K562 (cell line): ENCODE results near the gene METTL3. TPM values are rescaled to one million over a fixed set of nuclear protein-coding genes. Genes with fewer than 3 reads are reported as not detected.
A peak's percentile ranks its signal among the peaks of the same experiment; 100 is the strongest.

ENCODE experiments used
- DNMT1 ChIP-seq: fragments of 450-650 bp; IDR thresholded peaks from 2 replicates; pipeline ENCODE4 v1.6.1; 2016; ENCODE audit warnings: antibody characterized with exemption, mild to moderate bottlenecking
- FOXA1 ChIP-seq: fragments of 450-650 bp; IDR thresholded peaks from 2 replicates; pipeline ENCODE4 v1.6.1; 2016; ENCODE audit warnings: mild to moderate bottlenecking, borderline replicate concordance
- HDAC1 ChIP-seq, 2 experiments: fragments of 450-650 bp; IDR thresholded peaks; 2 replicates each; pipeline ENCODE4 v1.6.1; 2016 to 2017; ENCODE audit warnings: inconsistent platforms in 1 of 2, mild to moderate bottlenecking in 1 of 2, moderate library complexity in 1 of 2
- HNRNPH1 ChIP-seq: fragments of 200-400 bp; formaldehyde crosslinking; optimal IDR thresholded peaks from 2 replicates; pipeline ENCODE3; 2017; ENCODE audit warnings: low read depth, mild to moderate bottlenecking, low read length, moderate library complexity
- HOXB6 ChIP-seq: fragments of 250-450 bp; sonication (Bioruptor Pico); IDR thresholded peaks from 2 replicates; pipeline ENCODE4 v1.5.1; 2022; ENCODE audit warnings: mild to moderate bottlenecking, borderline replicate concordance
- KAT2B ChIP-seq: IDR thresholded peaks from one replicate; pipeline ENCODE4 v1.6.1; 2012; ENCODE audit warnings: low read depth, mild to moderate bottlenecking, control low read depth, inconsistent platforms, low read length, moderate library complexity
- KDM5B ChIP-seq: fragments of 200-600 bp; sonication (generic); IDR thresholded peaks from 2 replicates; pipeline ENCODE4 v1.6.1; 2012; ENCODE audit warnings: low read depth, mild to moderate bottlenecking, moderate library complexity, low read length, control low read depth, inconsistent platforms; ENCODE audit not compliant: insufficient replicate concordance
- LEF1 ChIP-seq: fragments of 450-650 bp; IDR thresholded peaks from 2 replicates; pipeline ENCODE4 v1.6.1; 2016; ENCODE audit warnings: mild to moderate bottlenecking
- NR4A1 ChIP-seq, 2 experiments: fragments of 250-450 bp in 1 of 2; fragments of 450-650 bp in 1 of 2; sonication (Bioruptor Pico) in 1 of 2; IDR thresholded peaks; 2 replicates each; pipeline versions ENCODE4 v1.4.0 to v1.6.1; 2016 to 2020; ENCODE audit warnings: mild to moderate bottlenecking in 2 of 2, missing compliant biosample characterization in 1 of 2, missing genetic modification characterization in 1 of 2, moderate library complexity in 1 of 2
- PHB ChIP-seq: fragments of 250-450 bp; sonication (Bioruptor Pico); IDR thresholded peaks from 2 replicates; pipeline ENCODE4 v1.5.0; 2021
- POLR2B ChIP-seq: fragments of 450-650 bp; IDR thresholded peaks from 2 replicates; pipeline ENCODE4 v1.6.1; 2018; ENCODE audit warnings: low read depth; ENCODE audit not compliant: partially characterized antibody
- PRPF4 ChIP-seq: fragments of 200-400 bp; formaldehyde crosslinking; IDR thresholded peaks from one replicate; pipeline ENCODE4 v1.6.1; 2017; ENCODE audit warnings: low read length, low read depth, mild to moderate bottlenecking; ENCODE audit not compliant: insufficient read depth, poor library complexity, severe bottlenecking
- ZBTB2 ChIP-seq: fragments of 450-650 bp; IDR thresholded peaks from 2 replicates; pipeline ENCODE4 v1.6.1; 2016; ENCODE audit warnings: antibody characterized with exemption
- ZBTB7A ChIP-seq: IDR thresholded peaks from 2 replicates; pipeline ENCODE4 v1.6.1; 2011; ENCODE audit warnings: low read depth, mild to moderate bottlenecking, low read length, moderate library complexity, borderline replicate concordance; ENCODE audit not compliant: control insufficient read depth
- ZNF212 ChIP-seq: fragments of 450-650 bp; formaldehyde crosslinking; IDR thresholded peaks from 2 replicates; pipeline ENCODE4 v1.4.0; 2020; ENCODE audit warnings: mild to moderate bottlenecking
- ZNF23 ChIP-seq: fragments of 250-450 bp; sonication (Bioruptor Pico); IDR thresholded peaks from 2 replicates; pipeline ENCODE4 v1.4.0; 2020; ENCODE audit warnings: mild to moderate bottlenecking
- polyA plus RNA-seq, 8 experiments: library from polyadenylated mRNA; depleted of rRNA in 4 of 8; stranded (reverse) in 5 of 8; unstranded in 3 of 8; fragments of >200 nt; fragmentation: Nextera tagmentation in 2 of 8; fragmentation: Illumina TruSeq in 1 of 8; extraction: Ambion mirVana in 2 of 8; extraction: Trizol in 1 of 8; gene quantifications; 2 replicates each; pipeline versions ENCODE4 v1.2.1 to v1.2.3, GENCODE V29; 2011 to 2014; ENCODE audit warnings: inconsistent platforms in 1 of 8, missing spikeins in 1 of 8
- total RNA-seq, 7 experiments: library from RNA; depleted of rRNA in 6 of 7; stranded (reverse); fragments of >200 nt in 6 of 7; fragmentation: Illumina TruSeq in 2 of 7; extraction: Trizol in 2 of 7; gene quantifications; 2 replicates each; pipeline versions ENCODE4 v1.2.1 to v1.2.3, GENCODE V29; 2011 to 2021; ENCODE audit warnings: low replicate concordance in 1 of 7
- TF ChIP-seq, protein P1 (sequence below): fragments of 250-450 bp; sonication (Bioruptor Pico); IDR thresholded peaks from 2 replicates; pipeline ENCODE4 v1.5.1; 2021; ENCODE audit warnings: mild to moderate bottlenecking
- TF ChIP-seq, protein P2 (sequence below): IDR thresholded peaks from 2 replicates; pipeline ENCODE4 v1.6.1; 2014; ENCODE audit warnings: antibody characterized with exemption
- TF ChIP-seq, protein P3 (sequence below): fragments of 250-450 bp; sonication (Bioruptor Pico); IDR thresholded peaks from 2 replicates; pipeline ENCODE4 v1.5.0; 2021; ENCODE audit warnings: mild to moderate bottlenecking, borderline replicate concordance

Gene METTL3
- total and polyA plus RNA-seq, 9 of the 15 experiments (the other 6 are each of a cell fraction or from before 2014, with no cell fraction given) = 42.1 to 151 (median 65.7) TPM

DNA sequence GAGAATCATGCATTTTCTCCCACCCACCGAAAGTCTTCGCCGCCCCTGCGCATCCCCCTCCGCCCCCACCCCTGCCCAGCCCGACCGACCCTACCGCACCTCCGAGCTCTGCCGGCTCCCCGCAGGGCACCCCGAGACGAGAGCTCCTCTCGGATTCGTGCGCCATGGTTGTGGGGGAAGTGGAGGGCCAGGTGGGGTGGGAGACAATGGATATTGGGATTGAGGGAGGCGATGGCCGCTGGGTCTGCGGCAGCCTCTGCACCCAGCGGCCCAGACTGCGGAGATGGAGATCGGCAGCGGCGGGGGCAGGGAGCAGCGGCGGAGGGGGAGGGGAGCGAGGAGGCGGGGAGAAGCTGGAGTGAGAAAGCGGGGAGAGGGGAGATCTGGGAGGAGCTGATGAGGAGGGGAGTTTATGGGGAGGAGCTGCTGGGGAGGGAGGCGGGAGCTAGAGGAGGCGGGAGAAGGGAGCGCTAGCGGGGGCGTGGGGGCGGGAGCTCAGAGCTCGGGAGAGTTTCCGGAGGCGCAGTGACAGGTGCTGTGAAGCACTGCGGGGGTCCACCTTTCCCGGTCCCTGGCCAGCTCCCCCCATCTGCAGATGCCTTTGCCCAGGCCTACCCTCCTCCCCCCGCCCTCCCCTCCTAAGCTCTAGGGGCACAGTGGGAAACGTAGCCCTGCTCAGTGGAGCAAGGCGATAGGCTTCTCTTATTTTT lies 15.0 kb upstream of the METTL3 start, which contains the start of gene SALL2 (continued):
- TF ChIP-seq ZBTB2 = 0 out of 2 replicates have a peak, but pooled peaks have one; percentile 25
- TF ChIP-seq KAT2B = no peak
- TF ChIP-seq PHB (CRISPR knock-in tag) = no peak
- TF ChIP-seq KDM5B = peak; percentile 21
- TF ChIP-seq FOXA1 = no peak
- peak; percentile 69 for TF ChIP-seq POLR2B
- no peak for TF ChIP-seq DNMT1
- no peak for TF ChIP-seq ZNF212 (CRISPR knock-in tag)
- TF ChIP-seq NR4A1 (CRISPR knock-in tag; IDR thresholded peaks at IDR 0.05) = no peak
- no peak for TF ChIP-seq NR4A1 (tag; IDR thresholded peaks at IDR 0.05)
- peak; percentile 62; the same call in 1 of the 2 replicates for TF ChIP-seq ZBTB7A
- TF ChIP-seq, protein P1, sequence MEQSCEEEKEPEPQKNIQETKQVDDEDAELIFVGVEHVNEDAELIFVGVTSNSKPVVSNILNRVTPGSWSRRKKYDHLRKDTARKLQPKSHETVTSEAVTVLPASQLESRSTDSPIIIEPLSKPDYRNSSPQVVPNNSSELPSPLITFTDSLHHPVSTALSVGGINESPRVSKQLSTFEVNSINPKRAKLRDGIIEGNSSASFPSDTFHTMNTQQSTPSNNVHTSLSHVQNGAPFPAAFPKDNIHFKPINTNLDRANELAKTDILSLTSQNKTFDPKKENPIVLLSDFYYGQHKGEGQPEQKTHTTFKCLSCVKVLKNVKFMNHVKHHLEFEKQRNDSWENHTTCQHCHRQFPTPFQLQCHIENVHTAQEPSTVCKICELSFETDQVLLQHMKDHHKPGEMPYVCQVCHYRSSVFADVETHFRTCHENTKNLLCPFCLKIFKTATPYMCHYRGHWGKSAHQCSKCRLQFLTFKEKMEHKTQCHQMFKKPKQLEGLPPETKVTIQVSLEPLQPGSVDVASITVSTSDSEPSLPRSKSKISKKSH = no peak
- TF ChIP-seq HOXB6 (CRISPR knock-in tag) = no peak
- TF ChIP-seq, protein P2, sequence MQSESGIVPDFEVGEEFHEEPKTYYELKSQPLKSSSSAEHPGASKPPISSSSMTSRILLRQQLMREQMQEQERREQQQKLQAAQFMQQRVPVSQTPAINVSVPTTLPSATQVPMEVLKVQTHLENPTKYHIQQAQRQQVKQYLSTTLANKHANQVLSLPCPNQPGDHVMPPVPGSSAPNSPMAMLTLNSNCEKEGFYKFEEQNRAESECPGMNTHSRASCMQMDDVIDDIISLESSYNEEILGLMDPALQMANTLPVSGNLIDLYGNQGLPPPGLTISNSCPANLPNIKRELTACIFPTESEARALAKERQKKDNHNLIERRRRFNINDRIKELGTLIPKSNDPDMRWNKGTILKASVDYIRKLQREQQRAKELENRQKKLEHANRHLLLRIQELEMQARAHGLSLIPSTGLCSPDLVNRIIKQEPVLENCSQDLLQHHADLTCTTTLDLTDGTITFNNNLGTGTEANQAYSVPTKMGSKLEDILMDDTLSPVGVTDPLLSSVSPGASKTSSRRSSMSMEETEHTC = no peak
- peak; percentile 24; the same call in 1 of the 2 replicates for TF ChIP-seq LEF1
- TF ChIP-seq, protein P3, sequence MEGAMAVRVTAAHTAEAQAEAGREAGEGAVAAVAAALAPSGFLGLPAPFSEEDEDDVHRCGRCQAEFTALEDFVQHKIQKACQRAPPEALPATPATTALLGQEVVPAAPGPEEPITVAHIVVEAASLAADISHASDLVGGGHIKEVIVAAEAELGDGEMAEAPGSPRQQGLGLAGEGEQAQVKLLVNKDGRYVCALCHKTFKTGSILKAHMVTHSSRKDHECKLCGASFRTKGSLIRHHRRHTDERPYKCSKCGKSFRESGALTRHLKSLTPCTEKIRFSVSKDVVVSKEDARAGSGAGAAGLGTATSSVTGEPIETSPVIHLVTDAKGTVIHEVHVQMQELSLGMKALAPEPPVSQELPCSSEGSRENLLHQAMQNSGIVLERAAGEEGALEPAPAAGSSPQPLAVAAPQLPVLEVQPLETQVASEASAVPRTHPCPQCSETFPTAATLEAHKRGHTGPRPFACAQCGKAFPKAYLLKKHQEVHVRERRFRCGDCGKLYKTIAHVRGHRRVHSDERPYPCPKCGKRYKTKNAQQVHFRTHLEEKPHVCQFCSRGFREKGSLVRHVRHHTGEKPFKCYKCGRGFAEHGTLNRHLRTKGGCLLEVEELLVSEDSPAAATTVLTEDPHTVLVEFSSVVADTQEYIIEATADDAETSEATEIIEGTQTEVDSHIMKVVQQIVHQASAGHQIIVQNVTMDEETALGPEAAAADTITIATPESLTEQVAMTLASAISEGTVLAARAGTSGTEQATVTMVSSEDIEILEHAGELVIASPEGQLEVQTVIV (CRISPR knock-in tag) = no peak
- peak in 1 of 2 experiments; percentile 15; a peak in 1 of 4 replicates for TF ChIP-seq HDAC1 (IDR thresholded peaks at IDR 0.05)
- TF ChIP-seq PRPF4 = peak; percentile 64
- TF ChIP-seq HNRNPH1 = no peak
- TF ChIP-seq ZNF23 (CRISPR knock-in tag) = no peak
